ENCODE data around the gene IRF7. TPM values are rescaled to one million over a fixed set of nuclear protein-coding genes. Genes with fewer than 3 reads are reported as not detected.

Gene IRF7
- total and polyA plus RNA-seq, 10 donors: 52.3 to 99.1 (median 83.4) TPM

DNA sequence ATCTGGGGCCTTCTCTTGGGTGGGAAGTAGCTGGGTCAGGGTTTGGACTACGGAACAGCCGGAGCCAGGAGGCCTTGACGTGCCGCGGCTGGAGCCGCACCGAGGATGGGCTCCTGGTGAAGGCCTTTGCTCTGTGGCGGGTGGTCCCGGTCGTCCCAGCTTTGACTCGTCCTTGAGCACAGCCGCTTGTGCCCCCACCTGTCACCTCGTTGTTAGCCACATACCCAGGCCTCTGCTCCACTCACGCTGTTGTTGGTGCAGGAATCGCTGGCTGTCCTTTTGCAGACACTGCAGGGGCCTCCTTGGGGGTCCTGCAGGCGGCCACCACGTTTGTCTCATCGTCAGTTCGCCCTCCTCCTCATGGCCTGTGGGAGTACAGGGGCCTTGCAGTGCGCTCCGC is 22.4 kb downstream of the IRF7 start:
- no peaks in the 10 kb centered on the region for H3K27me3 ChIP-seq (replicated peaks in 1 of 7)
- H3K9me3 ChIP-seq: no peaks in the 10 kb centered on the region
- TF ChIP-seq POLR2A (IDR thresholded peaks at IDR 0.05): no peak
- TF ChIP-seq, protein P1, sequence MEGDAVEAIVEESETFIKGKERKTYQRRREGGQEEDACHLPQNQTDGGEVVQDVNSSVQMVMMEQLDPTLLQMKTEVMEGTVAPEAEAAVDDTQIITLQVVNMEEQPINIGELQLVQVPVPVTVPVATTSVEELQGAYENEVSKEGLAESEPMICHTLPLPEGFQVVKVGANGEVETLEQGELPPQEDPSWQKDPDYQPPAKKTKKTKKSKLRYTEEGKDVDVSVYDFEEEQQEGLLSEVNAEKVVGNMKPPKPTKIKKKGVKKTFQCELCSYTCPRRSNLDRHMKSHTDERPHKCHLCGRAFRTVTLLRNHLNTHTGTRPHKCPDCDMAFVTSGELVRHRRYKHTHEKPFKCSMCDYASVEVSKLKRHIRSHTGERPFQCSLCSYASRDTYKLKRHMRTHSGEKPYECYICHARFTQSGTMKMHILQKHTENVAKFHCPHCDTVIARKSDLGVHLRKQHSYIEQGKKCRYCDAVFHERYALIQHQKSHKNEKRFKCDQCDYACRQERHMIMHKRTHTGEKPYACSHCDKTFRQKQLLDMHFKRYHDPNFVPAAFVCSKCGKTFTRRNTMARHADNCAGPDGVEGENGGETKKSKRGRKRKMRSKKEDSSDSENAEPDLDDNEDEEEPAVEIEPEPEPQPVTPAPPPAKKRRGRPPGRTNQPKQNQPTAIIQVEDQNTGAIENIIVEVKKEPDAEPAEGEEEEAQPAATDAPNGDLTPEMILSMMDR (IDR thresholded peaks at IDR 0.05 in 8 of 11, conservative IDR thresholded peaks at IDR 0.05 in 3 of 11): no peak
- TF ChIP-seq POLR2AphosphoS5 (IDR thresholded peaks at IDR 0.05): no peak
- 87 to 97% (median 95%) methylated on average over 19 to 21 of the region's 21 CpGs for WGBS, 5 donors
- H3K36me3 ChIP-seq: peaks cover 6 to 100% (median 95%) of the 10 kb centered on the region in 6 donors
- peaks cover 0 to 6% (median under 1%) of the 10 kb centered on the region in 6 donors for H3K4me1 ChIP-seq
- no peak overlapping the region for H3K4me3 ChIP-seq
- intact Hi-C loops (cut with DNase I; ENCODE audit: low total_unique reads): no loop called here
- no peak overlapping the region for H3K27ac ChIP-seq
- DNase-seq: no peak

DNA sequence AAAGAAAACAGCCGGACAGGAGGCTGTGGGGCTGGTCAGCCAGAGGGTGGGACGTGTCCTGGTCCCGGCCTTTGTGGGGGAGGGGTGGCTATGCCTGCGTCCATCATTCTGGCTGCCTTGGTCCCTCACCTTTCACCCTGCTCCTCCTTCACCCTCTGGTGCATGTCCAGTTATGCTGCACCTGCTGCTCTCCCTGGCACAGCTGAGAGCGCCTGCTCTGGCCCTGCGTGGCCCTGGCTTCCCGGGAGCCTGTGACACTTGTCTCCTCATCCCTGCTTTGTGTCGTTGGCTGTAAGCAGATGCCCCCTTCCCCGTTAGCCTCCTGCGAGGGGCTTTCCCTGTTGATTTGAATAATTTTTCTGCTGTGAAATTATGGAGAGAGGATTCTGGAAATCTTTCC is 22.8 kb downstream of the IRF7 start:
- H3K9me3 ChIP-seq: no peaks in the 10 kb centered on the region
- DNase-seq: no peak
- TF ChIP-seq POLR2AphosphoS5 (IDR thresholded peaks at IDR 0.05): peak in 1 of 3 donors; percentile 15
- no peak for TF ChIP-seq POLR2A (IDR thresholded peaks at IDR 0.05)
- WGBS, 5 donors: 87 to 95% (median 94%) methylated on average over 10 of the region's 10 CpGs
- peaks cover 6 to 100% (median 95%) of the 10 kb centered on the region in 6 donors for H3K36me3 ChIP-seq
- H3K27ac ChIP-seq: no peak overlapping the region
- no peaks in the 10 kb centered on the region for H3K27me3 ChIP-seq (replicated peaks in 1 of 7)
- intact Hi-C loops (cut with DNase I; ENCODE audit: low total_unique reads): no loop called here
- peaks cover 0 to 11% (median 3%) of the 10 kb centered on the region in 6 donors for H3K4me1 ChIP-seq
- no peak overlapping the region for H3K4me3 ChIP-seq

DNA sequence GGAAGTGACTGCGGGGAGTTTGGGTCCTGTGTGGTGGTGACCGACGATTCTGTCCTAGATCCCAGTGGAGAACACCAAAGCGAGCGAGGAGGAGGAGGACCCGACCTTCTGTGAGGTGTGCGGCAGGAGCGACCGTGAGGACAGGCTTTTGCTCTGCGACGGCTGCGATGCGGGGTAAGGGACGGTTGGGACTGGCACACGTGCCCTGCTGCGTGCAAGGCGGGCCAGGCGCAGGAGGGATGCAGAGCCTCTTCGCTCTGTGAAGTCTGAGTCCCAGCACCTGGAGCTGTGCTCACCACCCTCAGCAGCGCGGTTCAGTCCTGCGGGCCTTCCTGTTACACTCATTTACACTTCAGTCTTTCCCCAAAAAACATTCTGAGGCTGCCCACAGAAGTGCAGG is 23.2 kb downstream of the IRF7 start:
- intact Hi-C loops (cut with DNase I; ENCODE audit: low total_unique reads): no loop called here
- Histone ChIP-seq H3K36me3 (peaks cover 6 to 100% (median 95%) of the 10 kb centered on the region in 6 donors), H3K9me3 (no peaks in the 10 kb centered on the region), H3K4me1 (peaks cover 0 to 15% (median 7%) of the 10 kb centered on the region in 6 donors), H3K27ac (no peak overlapping the region), H3K4me3 (no peak overlapping the region), H3K27me3 (replicated peaks in 1 of 7) (no peaks in the 10 kb centered on the region)
- DNase-seq: no peak
- 96 to 98% (median 97%) methylated on average over 22 of the region's 22 CpGs for WGBS, 5 donors
- TF ChIP-seq POLR2A (IDR thresholded peaks at IDR 0.05) (no peak), POLR2AphosphoS5 (IDR thresholded peaks at IDR 0.05) (peak in 1 of 3 donors; percentile 43)

DNA sequence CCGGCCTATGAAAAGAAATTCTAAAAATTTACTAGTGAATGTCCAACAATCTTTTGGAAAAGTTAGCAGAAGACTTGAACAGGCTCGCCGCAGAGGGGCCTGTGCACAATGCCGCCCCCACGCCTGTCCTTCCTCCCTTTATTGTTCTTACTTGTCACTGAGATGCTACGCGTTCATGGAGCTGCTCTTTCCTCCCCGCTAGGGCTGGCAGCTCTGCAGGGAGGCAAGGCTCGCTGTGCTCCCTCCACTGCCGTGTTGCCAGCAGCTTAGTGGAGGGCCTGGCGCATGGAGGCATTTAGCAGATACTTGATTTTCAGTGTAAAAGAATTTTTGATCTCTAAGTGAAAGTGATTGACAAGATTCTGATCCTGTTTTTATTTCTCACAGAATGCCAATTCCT is 24.8 kb downstream of the IRF7 start:
- Histone ChIP-seq H3K36me3 (peaks cover 6 to 100% (median 95%) of the 10 kb centered on the region in 6 donors), H3K9me3 (no peaks in the 10 kb centered on the region), H3K27me3 (replicated peaks in 1 of 7) (no peaks in the 10 kb centered on the region), H3K4me3 (no peak overlapping the region), H3K4me1 (peaks cover 0 to 29% (median 11%) of the 10 kb centered on the region in 6 donors), H3K27ac (no peak overlapping the region)
- intact Hi-C loops (cut with DNase I; ENCODE audit: low total_unique reads): no loop called here
- TF ChIP-seq POLR2A (IDR thresholded peaks at IDR 0.05) (no peak), POLR2AphosphoS5 (IDR thresholded peaks at IDR 0.05) (peak in 1 of 3 donors; percentile 36)
- no peak for DNase-seq
- 79 to 91% (median 85%) methylated on average over 11 of the region's 11 CpGs for WGBS, 5 donors

DNA sequence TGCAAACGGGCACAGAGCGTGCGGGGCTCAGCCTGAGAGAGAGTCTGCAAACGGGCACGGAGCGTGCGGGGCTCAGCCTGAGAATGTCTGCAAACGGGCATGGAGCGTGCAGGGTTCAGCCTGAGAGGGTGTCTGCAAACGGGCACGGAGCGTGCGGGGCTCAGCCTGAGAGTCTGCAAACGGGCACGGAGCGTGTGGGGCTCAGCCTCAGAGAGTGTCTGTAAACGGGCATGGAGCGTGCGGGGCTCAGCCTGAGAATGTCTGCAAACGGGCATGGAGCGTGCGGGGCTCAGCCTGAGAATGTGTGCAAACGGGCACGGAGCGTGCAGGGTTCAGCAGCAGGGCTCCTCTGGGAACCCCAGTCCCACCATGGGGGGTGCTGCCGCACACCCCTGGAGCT is 26.0 kb downstream of the IRF7 start:
- 93 to 96% (median 95%) methylated on average over 25 to 26 of the region's 26 CpGs for WGBS, 5 donors
- intact Hi-C loops (cut with DNase I; ENCODE audit: low total_unique reads): no loop called here
- TF ChIP-seq POLR2A (IDR thresholded peaks at IDR 0.05): no peak
- TF ChIP-seq, protein P1 (IDR thresholded peaks at IDR 0.05 in 8 of 11, conservative IDR thresholded peaks at IDR 0.05 in 3 of 11): no peak
- no peak for TF ChIP-seq POLR2AphosphoS5 (IDR thresholded peaks at IDR 0.05)
- Histone ChIP-seq H3K4me1 (peaks cover 0 to 29% (median 11%) of the 10 kb centered on the region in 6 donors), H3K9me3 (no peaks in the 10 kb centered on the region), H3K36me3 (peaks cover 6 to 97% (median 89%) of the 10 kb centered on the region in 6 donors), H3K27me3 (replicated peaks in 1 of 7) (no peaks in the 10 kb centered on the region), H3K27ac (no peak overlapping the region), H3K4me3 (no peak overlapping the region)
- no peak for DNase-seq

Measured in spleen (tissue), 11 donors.